Measurements from ENCODE around the gene PRKAR2A. TPM values are rescaled to one million over a fixed set of nuclear protein-coding genes. Genes with fewer than 3 reads are reported as not detected.
"Not testable (repeated sequence)": the region's sequence is repeated elsewhere in the genome, so short reads cannot be mapped to it uniquely, and the experiment has no call there.

The PRKAR2A gene
- total and polyA plus RNA-seq, 10 of the 15 experiments (the other 5 are each of a cell fraction or from before 2014, with no cell fraction given): 9.8 to 46.2 (median 13.2) TPM

DNA sequence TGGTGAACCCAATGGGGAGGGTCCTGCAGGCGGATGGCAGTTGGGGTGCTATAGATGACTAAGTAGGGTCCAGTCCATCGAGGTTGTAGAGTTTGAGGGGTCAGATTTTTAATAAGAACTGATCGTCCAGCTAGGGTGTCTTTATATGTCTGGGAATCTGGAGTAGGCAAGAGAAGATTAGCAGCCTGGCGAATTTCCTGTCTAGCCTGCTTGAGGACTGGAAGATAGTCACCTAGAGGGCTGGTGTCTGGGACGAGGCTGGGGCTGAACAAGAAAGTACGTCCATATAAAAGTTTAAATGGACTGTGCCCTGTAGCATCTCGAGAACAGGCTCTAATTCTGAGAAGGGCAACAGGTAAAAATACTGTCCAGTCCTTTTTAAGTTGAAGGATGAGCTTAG is 123.9 kb downstream of the PRKAR2A start (continued):
- TF ChIP-seq EP300 (IDR thresholded peaks at IDR 0.05; ENCODE audit: borderline replicate concordance in 1 of 2, control insufficient read depth in 1 of 2, low read depth in 2 of 2, low read length in 2 of 2) (no peak), POLR2AphosphoS5 (IDR thresholded peaks at IDR 0.05; ENCODE audit: low read length) (no peak), SP1 (IDR thresholded peaks at IDR 0.05; ENCODE audit: low read depth, low read length) (no peak), HDGF (IDR thresholded peaks at IDR 0.05) (no peak), KAT2A (conservative IDR thresholded peaks at IDR 0.05; ENCODE audit: control insufficient read depth, low read depth, low read length) (no peak), BRCA1 (IDR thresholded peaks at IDR 0.05; ENCODE audit: low read depth, low read length) (no peak), NR2C1 (IDR thresholded peaks at IDR 0.05) (no peak)

GRCh38 chr3:48723293-48723692 is 124.4 kb downstream of the PRKAR2A start:
- ATAC-seq; DNase-seq (ENCODE audit: low read depth, low spot score); H3K4me2 ChIP-seq (ENCODE audit: control insufficient read depth, insufficient read depth); H3K79me2 ChIP-seq (ENCODE audit: control insufficient read depth, insufficient read depth, low read length); H4K20me1 ChIP-seq (ENCODE audit: control insufficient read depth, insufficient read depth); intact Hi-C loops (cut with micrococcal nuclease; ENCODE audit: unreplicated experiment); RAD21 ChIA-PET (ENCODE audit: unreplicated experiment); H3K4me3 ChIP-seq; H3K9ac ChIP-seq (ENCODE audit: control insufficient read depth, insufficient read depth, low read length); FAIRE-seq; H3K4me1 ChIP-seq (ENCODE audit: control insufficient read depth, insufficient read depth, low read length); H2AFZ ChIP-seq (ENCODE audit: control insufficient read depth, low read depth, low read length); H3K9me3 ChIP-seq (replicated peaks; ENCODE audit: control insufficient read depth, insufficient read depth, low read length); SMC1A ChIA-PET (ENCODE audit: uncharacterized antibody, unreplicated experiment); in situ Hi-C loops (cut with MboI); H3K27ac ChIP-seq (ENCODE audit: control insufficient read depth, insufficient read depth); H3K27me3 ChIP-seq (replicated peaks in 1 of 2; ENCODE audit: control insufficient read depth in 2 of 2, insufficient read depth in 2 of 2, low read length in 1 of 2); H3K36me3 ChIP-seq (ENCODE audit: control insufficient read depth in 2 of 2, insufficient read depth in 2 of 2, low read length in 1 of 2); BruUV-seq (replicated peaks): not testable (repeated sequence)
- ChIA-PET POLR2A (interaction anchor here (0.5 kb wide), 1 partner anchor 98 kb away, joined by 3 read pairs; no protein-coding TSS in a partner anchor), CTCF (interaction anchor here (0.6 to 1.6 kb wide), 3 partner anchors 13 to 20 kb away, joined by 3 to 4 read pairs (median 3); no protein-coding TSS in a partner anchor)
- WGBS (ENCODE audit: insufficient coverage, insufficient replicate concordance, low lambda C conversion rate, missing lambda C conversion rate): 88% methylated on average over 3 of the region's 3 CpGs
